GM23338 (cell line): ENCODE measurements around the gene CPE. TPM values are rescaled to one million over a fixed set of nuclear protein-coding genes. Genes with fewer than 3 reads are reported as not detected.

Source experiments
- ATAC-seq: fragments of 200-7000 bp; cut with Tn5 transposase; 3 replicates; pipeline ENCODE4 v1.9.1; 2020
- DNase-seq: peaks from one replicate; pipeline ENCODE4 v3.0.0-alpha.2; 2015; ENCODE audit warnings: low spot score
- H2AFZ ChIP-seq: fragments of 200-600 bp; sonication (generic); 2 replicates; pipeline ENCODE4 v1.8.0; 2016; ENCODE audit warnings: antibody characterized with exemption, mild to moderate bottlenecking, moderate library complexity
- H3F3A ChIP-seq: fragments of 200-600 bp; sonication (generic); replicated peaks from 2 replicates; pipeline ENCODE4 v1.8.0; 2017; ENCODE audit warnings: antibody characterized with exemption, mixed run types, low read depth
- H3K27ac ChIP-seq: fragments of 200-600 bp; sonication (generic); 2 replicates; pipeline ENCODE4 v1.6.1; 2016; ENCODE audit warnings: low read depth
- H3K27me3 ChIP-seq: fragments of 200-600 bp; sonication (generic); 2 replicates; pipeline ENCODE4 v1.8.0; 2016; ENCODE audit warnings: mild to moderate bottlenecking, mixed run types, moderate library complexity; ENCODE audit not compliant: insufficient read depth
- H3K36me3 ChIP-seq: fragments of 200-600 bp; sonication (generic); 2 replicates; pipeline ENCODE4 v1.8.0; 2016; ENCODE audit warnings: mild to moderate bottlenecking; ENCODE audit not compliant: insufficient read depth
- H3K4me1 ChIP-seq: fragments of 200-600 bp; sonication (generic); 2 replicates; pipeline ENCODE4 v1.8.0; 2016; ENCODE audit warnings: mild to moderate bottlenecking, moderate library complexity; ENCODE audit not compliant: insufficient read depth
- H3K4me2 ChIP-seq: fragments of 200-600 bp; sonication (generic); 2 replicates; pipeline ENCODE4 v1.7.1; 2017; ENCODE audit warnings: mixed run types
- H3K4me3 ChIP-seq: fragments of 200-600 bp; sonication (generic); 2 replicates; pipeline ENCODE4 v1.6.1; 2016; ENCODE audit warnings: mixed run types
- H3K79me2 ChIP-seq: fragments of 200-600 bp; sonication (generic); replicated peaks from 2 replicates; pipeline ENCODE4 v1.8.0; 2017; ENCODE audit warnings: mild to moderate bottlenecking; ENCODE audit not compliant: insufficient read depth
- H3K9me2 ChIP-seq: fragments of 200-600 bp; sonication (generic); 2 replicates; pipeline ENCODE4 v1.8.0; 2017; ENCODE audit not compliant: insufficient read depth
- H4K20me1 ChIP-seq: fragments of 200-600 bp; sonication (generic); replicated peaks from 2 replicates; pipeline ENCODE4 v1.8.0; 2017; ENCODE audit warnings: mild to moderate bottlenecking; ENCODE audit not compliant: insufficient read depth
- H3K27ac Mint-ChIP-seq: 2 replicates; pipeline ENCODE4 v1.8.0; 2020; ENCODE audit warnings: inconsistent platforms, mild to moderate bottlenecking, moderate library complexity, mixed read lengths
- H3K27me3 Mint-ChIP-seq: 3 replicates; pipeline ENCODE4 v1.8.0; 2022; ENCODE audit warnings: low read depth, mild to moderate bottlenecking, moderate library complexity, mixed read lengths, inconsistent platforms; ENCODE audit not compliant: insufficient read depth, poor library complexity
- H3K36me3 Mint-ChIP-seq: 3 replicates; pipeline ENCODE4 v1.8.0; 2021; ENCODE audit warnings: low read depth, mild to moderate bottlenecking, inconsistent platforms, moderate library complexity, mixed read lengths
- H3K4me1 Mint-ChIP-seq: 3 replicates; pipeline ENCODE4 v1.8.0; 2020; ENCODE audit warnings: mild to moderate bottlenecking, inconsistent platforms, mixed read lengths
- H3K4me3 Mint-ChIP-seq: 3 replicates; pipeline ENCODE4 v1.8.0; 2021; ENCODE audit warnings: moderate library complexity, mild to moderate bottlenecking, inconsistent platforms, mixed read lengths
- H3K9me3 Mint-ChIP-seq: 3 replicates; pipeline ENCODE4 v1.8.0; 2020; ENCODE audit warnings: moderate library complexity, mild to moderate bottlenecking, inconsistent platforms, mixed read lengths
- CREB1 ChIP-seq: fragments of 250-450 bp; sonication (Bioruptor Pico); IDR thresholded peaks from 2 replicates; pipeline ENCODE4 v1.5.0; 2020; ENCODE audit warnings: low read depth, mild to moderate bottlenecking, moderate library complexity
- EZH2 ChIP-seq: fragments of 200-600 bp; sonication (generic); IDR thresholded peaks from one replicate; pipeline ENCODE4 v1.8.0; 2017; ENCODE audit warnings: antibody characterized with exemption, mild to moderate bottlenecking, low read depth; ENCODE audit not compliant: unreplicated experiment
- EZH2phosphoT487 ChIP-seq: fragments of 200-600 bp; sonication (generic); IDR thresholded peaks from one replicate; pipeline ENCODE4 v1.8.1; 2018; ENCODE audit warnings: antibody characterized with exemption; ENCODE audit not compliant: unreplicated experiment
- JUNB ChIP-seq: IDR thresholded peaks from one replicate; pipeline ENCODE4 v1.6.1; 2016; ENCODE audit warnings: antibody characterized with exemption; ENCODE audit not compliant: unreplicated experiment
- NANOG ChIP-seq: IDR thresholded peaks from 2 replicates; pipeline ENCODE4 v1.6.1; 2016; ENCODE audit warnings: antibody characterized with exemption, borderline replicate concordance
- POLR2AphosphoS5 ChIP-seq: IDR thresholded peaks from 2 replicates; pipeline ENCODE4 v1.6.1; 2016; ENCODE audit warnings: antibody characterized with exemption, low read depth
- STAT1 ChIP-seq: IDR thresholded peaks from one replicate; pipeline ENCODE4 v1.6.1; 2016; ENCODE audit warnings: antibody characterized with exemption; ENCODE audit not compliant: unreplicated experiment
- ZNF114 ChIP-seq: fragments of 250-450 bp; sonication (Bioruptor Pico); IDR thresholded peaks from 2 replicates; pipeline ENCODE4 v1.5.0; 2020; ENCODE audit warnings: mild to moderate bottlenecking, moderate library complexity
- ZNF331 ChIP-seq: fragments of 250-450 bp; sonication (Bioruptor Pico); IDR thresholded peaks from 2 replicates; pipeline ENCODE4 v1.5.0; 2020; ENCODE audit warnings: low read depth, mild to moderate bottlenecking, moderate library complexity
- polyA plus RNA-seq: library from polyadenylated mRNA; unstranded; fragments of >200 nt; fragmentation: Nextera tagmentation; extraction: Ambion mirVana; gene quantifications from 2 replicates; pipeline ENCODE4 v1.2.1, GENCODE V29; 2016
- total RNA-seq: library from RNA; depleted of rRNA; stranded (reverse); fragments of >200 nt; shearing (Covaris generic); gene quantifications from 2 replicates; pipeline ENCODE4 v1.2.3, GENCODE V29; 2014
- TF ChIP-seq, protein P1 (sequence below): IDR thresholded peaks from 2 replicates; pipeline ENCODE4 v1.6.1; 2016; ENCODE audit warnings: antibody characterized with exemption
- TF ChIP-seq, protein P2 (sequence below): IDR thresholded peaks from one replicate; pipeline ENCODE4 v1.6.1; 2018; ENCODE audit warnings: antibody characterized with exemption; ENCODE audit not compliant: unreplicated experiment
- TF ChIP-seq, protein P3 (sequence below), 2 experiments: fragments of 200-600 bp in 1 of 2; sonication (generic) in 1 of 2; conservative IDR thresholded peaks; 2 replicates each; pipeline versions ENCODE4 v1.5.1 to v1.6.1; 2016 to 2017; ENCODE audit warnings: antibody characterized with exemption in 2 of 2, low read depth in 2 of 2, mild to moderate bottlenecking in 2 of 2, moderate library complexity in 1 of 2
- TF ChIP-seq, protein P4 (sequence below): fragments of 250-450 bp; sonication (Bioruptor Pico); IDR thresholded peaks from 2 replicates; pipeline ENCODE4 v1.5.0; 2020; ENCODE audit warnings: mild to moderate bottlenecking, moderate library complexity

CPE gene
- total and polyA plus RNA-seq, 2 experiments from 2014 or later, result 10.3 to 16.5 TPM

DNA sequence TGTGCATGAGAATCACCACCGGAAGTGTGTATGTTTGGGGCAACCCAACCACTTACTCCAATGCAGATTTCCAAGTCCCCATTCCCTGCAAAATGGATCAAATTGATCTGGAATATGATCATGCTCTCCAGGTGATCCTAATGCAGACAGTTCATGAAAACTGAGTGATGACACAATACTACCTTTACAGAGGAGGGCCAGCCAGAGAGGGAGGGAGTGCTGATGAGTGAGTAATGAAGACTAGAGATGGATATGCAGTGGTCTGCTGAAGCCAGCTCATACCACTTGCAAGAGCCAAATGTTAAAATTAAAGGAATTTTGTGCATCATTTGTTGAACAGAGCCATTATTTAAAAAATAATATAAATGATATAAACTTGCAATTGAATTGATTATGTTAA lies 10.2 kb upstream of the CPE start:
- Histone ChIP-seq H3K27me3 (no peaks in the 10 kb centered on the region), H3K4me2 (peak overlapping the region; percentile 39; the same call in 1 of the 2 replicates), H3K4me1 (peaks cover 12% of the 10 kb centered on the region), H3K9me2 (no peaks in the 10 kb centered on the region; the same call in 1 of the 2 replicates), H3K4me3 (no peak overlapping the region), H3K36me3 (no peaks in the 10 kb centered on the region), H2AFZ (no peak overlapping the region), H4K20me1 (no peaks in the 10 kb centered on the region), H3K27ac (no peak overlapping the region), H3K79me2 (no peaks in the 10 kb centered on the region), H3F3A (no peaks in the 10 kb centered on the region)
- ATAC-seq (peak; percentile 52), DNase-seq (no peak)
- TF ChIP-seq, protein P1, sequence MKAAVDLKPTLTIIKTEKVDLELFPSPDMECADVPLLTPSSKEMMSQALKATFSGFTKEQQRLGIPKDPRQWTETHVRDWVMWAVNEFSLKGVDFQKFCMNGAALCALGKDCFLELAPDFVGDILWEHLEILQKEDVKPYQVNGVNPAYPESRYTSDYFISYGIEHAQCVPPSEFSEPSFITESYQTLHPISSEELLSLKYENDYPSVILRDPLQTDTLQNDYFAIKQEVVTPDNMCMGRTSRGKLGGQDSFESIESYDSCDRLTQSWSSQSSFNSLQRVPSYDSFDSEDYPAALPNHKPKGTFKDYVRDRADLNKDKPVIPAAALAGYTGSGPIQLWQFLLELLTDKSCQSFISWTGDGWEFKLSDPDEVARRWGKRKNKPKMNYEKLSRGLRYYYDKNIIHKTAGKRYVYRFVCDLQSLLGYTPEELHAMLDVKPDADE, result no peak
- no peak for TF ChIP-seq JUNB
- TF ChIP-seq, protein P2, sequence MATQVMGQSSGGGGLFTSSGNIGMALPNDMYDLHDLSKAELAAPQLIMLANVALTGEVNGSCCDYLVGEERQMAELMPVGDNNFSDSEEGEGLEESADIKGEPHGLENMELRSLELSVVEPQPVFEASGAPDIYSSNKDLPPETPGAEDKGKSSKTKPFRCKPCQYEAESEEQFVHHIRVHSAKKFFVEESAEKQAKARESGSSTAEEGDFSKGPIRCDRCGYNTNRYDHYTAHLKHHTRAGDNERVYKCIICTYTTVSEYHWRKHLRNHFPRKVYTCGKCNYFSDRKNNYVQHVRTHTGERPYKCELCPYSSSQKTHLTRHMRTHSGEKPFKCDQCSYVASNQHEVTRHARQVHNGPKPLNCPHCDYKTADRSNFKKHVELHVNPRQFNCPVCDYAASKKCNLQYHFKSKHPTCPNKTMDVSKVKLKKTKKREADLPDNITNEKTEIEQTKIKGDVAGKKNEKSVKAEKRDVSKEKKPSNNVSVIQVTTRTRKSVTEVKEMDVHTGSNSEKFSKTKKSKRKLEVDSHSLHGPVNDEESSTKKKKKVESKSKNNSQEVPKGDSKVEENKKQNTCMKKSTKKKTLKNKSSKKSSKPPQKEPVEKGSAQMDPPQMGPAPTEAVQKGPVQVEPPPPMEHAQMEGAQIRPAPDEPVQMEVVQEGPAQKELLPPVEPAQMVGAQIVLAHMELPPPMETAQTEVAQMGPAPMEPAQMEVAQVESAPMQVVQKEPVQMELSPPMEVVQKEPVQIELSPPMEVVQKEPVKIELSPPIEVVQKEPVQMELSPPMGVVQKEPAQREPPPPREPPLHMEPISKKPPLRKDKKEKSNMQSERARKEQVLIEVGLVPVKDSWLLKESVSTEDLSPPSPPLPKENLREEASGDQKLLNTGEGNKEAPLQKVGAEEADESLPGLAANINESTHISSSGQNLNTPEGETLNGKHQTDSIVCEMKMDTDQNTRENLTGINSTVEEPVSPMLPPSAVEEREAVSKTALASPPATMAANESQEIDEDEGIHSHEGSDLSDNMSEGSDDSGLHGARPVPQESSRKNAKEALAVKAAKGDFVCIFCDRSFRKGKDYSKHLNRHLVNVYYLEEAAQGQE, result no peak
- TF ChIP-seq, protein P3, sequence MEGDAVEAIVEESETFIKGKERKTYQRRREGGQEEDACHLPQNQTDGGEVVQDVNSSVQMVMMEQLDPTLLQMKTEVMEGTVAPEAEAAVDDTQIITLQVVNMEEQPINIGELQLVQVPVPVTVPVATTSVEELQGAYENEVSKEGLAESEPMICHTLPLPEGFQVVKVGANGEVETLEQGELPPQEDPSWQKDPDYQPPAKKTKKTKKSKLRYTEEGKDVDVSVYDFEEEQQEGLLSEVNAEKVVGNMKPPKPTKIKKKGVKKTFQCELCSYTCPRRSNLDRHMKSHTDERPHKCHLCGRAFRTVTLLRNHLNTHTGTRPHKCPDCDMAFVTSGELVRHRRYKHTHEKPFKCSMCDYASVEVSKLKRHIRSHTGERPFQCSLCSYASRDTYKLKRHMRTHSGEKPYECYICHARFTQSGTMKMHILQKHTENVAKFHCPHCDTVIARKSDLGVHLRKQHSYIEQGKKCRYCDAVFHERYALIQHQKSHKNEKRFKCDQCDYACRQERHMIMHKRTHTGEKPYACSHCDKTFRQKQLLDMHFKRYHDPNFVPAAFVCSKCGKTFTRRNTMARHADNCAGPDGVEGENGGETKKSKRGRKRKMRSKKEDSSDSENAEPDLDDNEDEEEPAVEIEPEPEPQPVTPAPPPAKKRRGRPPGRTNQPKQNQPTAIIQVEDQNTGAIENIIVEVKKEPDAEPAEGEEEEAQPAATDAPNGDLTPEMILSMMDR (conservative IDR thresholded peaks at IDR 0.05; ENCODE audit: low read depth in 2 of 2), result no peak
- TF ChIP-seq POLR2AphosphoS5, result no peak
- no peak for TF ChIP-seq EZH2
- no peak for TF ChIP-seq ZNF114 (CRISPR knock-in tag)
- TF ChIP-seq CREB1 (CRISPR knock-in tag), result no peak
- TF ChIP-seq STAT1, result no peak
- TF ChIP-seq ZNF331 (CRISPR knock-in tag), result no peak
- TF ChIP-seq EZH2phosphoT487, result no peak
- TF ChIP-seq NANOG, result no peak
- TF ChIP-seq, protein P4, sequence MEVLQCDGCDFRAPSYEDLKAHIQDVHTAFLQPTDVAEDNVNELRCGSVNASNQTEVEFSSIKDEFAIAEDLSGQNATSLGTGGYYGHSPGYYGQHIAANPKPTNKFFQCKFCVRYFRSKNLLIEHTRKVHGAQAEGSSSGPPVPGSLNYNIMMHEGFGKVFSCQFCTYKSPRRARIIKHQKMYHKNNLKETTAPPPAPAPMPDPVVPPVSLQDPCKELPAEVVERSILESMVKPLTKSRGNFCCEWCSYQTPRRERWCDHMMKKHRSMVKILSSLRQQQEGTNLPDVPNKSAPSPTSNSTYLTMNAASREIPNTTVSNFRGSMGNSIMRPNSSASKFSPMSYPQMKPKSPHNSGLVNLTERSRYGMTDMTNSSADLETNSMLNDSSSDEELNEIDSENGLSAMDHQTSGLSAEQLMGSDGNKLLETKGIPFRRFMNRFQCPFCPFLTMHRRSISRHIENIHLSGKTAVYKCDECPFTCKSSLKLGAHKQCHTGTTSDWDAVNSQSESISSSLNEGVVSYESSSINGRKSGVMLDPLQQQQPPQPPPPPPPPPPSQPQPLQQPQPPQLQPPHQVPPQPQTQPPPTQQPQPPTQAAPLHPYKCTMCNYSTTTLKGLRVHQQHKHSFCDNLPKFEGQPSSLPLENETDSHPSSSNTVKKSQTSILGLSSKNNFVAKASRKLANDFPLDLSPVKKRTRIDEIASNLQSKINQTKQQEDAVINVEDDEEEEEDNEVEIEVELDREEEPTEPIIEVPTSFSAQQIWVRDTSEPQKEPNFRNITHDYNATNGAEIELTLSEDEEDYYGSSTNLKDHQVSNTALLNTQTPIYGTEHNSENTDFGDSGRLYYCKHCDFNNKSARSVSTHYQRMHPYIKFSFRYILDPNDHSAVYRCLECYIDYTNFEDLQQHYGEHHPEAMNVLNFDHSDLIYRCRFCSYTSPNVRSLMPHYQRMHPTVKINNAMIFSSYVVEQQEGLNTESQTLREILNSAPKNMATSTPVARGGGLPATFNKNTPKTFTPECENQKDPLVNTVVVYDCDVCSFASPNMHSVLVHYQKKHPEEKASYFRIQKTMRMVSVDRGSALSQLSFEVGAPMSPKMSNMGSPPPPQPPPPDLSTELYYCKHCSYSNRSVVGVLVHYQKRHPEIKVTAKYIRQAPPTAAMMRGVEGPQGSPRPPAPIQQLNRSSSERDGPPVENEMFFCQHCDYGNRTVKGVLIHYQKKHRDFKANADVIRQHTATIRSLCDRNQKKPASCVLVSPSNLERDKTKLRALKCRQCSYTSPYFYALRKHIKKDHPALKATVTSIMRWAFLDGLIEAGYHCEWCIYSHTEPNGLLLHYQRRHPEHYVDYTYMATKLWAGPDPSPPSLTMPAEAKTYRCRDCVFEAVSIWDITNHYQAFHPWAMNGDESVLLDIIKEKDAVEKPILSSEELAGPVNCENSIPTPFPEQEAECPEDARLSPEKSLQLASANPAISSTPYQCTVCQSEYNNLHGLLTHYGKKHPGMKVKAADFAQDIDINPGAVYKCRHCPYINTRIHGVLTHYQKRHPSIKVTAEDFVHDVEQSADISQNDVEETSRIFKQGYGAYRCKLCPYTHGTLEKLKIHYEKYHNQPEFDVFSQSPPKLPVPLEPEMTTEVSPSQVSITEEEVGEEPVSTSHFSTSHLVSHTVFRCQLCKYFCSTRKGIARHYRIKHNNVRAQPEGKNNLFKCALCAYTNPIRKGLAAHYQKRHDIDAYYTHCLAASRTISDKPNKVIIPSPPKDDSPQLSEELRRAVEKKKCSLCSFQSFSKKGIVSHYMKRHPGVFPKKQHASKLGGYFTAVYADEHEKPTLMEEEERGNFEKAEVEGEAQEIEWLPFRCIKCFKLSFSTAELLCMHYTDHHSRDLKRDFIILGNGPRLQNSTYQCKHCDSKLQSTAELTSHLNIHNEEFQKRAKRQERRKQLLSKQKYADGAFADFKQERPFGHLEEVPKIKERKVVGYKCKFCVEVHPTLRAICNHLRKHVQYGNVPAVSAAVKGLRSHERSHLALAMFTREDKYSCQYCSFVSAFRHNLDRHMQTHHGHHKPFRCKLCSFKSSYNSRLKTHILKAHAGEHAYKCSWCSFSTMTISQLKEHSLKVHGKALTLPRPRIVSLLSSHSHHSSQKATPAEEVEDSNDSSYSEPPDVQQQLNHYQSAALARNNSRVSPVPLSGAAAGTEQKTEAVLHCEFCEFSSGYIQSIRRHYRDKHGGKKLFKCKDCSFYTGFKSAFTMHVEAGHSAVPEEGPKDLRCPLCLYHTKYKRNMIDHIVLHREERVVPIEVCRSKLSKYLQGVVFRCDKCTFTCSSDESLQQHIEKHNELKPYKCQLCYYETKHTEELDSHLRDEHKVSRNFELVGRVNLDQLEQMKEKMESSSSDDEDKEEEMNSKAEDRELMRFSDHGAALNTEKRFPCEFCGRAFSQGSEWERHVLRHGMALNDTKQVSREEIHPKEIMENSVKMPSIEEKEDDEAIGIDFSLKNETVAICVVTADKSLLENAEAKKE (CRISPR knock-in tag), result no peak
- Mint-ChIP-seq H3K4me3 (no peak overlapping the region), H3K27ac (no peak overlapping the region), H3K9me3 (no peaks in the 10 kb centered on the region), H3K4me1 (peaks cover 16% of the 10 kb centered on the region), H3K36me3 (no peaks in the 10 kb centered on the region), H3K27me3 (no peaks in the 10 kb centered on the region)
